ENCODE results near the gene GHRL. TPM values are rescaled to one million over a fixed set of nuclear protein-coding genes. Genes with fewer than 3 reads are reported as not detected.

GHRL gene
- total and polyA plus RNA-seq, 2 donors (not counting 3 experiments of a cell fraction or from before 2014, with no cell fraction given) = not detected

GRCh38 chr3:10253731-10254130 lies 39.0 kb downstream of the GHRL start:
- intact Hi-C loops (cut with micrococcal nuclease) (no loop called here), dilution Hi-C loops (cut with MboI; ENCODE audit: extremely low pct_ligation_motif_present, low sequenced_read_pairs) (no loop called here)
- TF ChIP-seq MAX (IDR thresholded peaks at IDR 0.05; ENCODE audit: insufficient read depth, insufficient read length) (no peak), GATA2 (IDR thresholded peaks at IDR 0.05; ENCODE audit: insufficient read depth, insufficient read length, low read depth, low read length) (no peak)
- H3K27ac ChIP-seq (ENCODE audit: insufficient read depth, low read depth, low read length) = no peak overlapping the region
- no peaks in the 10 kb centered on the region for H3K9me1 ChIP-seq (replicated peaks; ENCODE audit: control insufficient read depth, extremely low read depth, insufficient read depth, low read length)
- peaks cover 0 to 8% of the 10 kb centered on the region in 2 experiments for H3K36me3 ChIP-seq (ENCODE audit: control insufficient read depth in 2 of 2, extremely low read depth in 1 of 2, insufficient read depth in 2 of 2, low read length in 2 of 2)
- H3K9ac ChIP-seq (replicated peaks; ENCODE audit: extremely low read depth, insufficient read depth, low read length) = no peak overlapping the region
- DNase-seq (ENCODE audit: low read depth, low spot score) (no peak), FAIRE-seq (no peak)
- peaks cover 14% of the 10 kb centered on the region for H3K4me1 ChIP-seq (ENCODE audit: control insufficient read depth, extremely low read depth, insufficient read depth, low read length)
- no peaks in the 10 kb centered on the region for H3K9me3 ChIP-seq (replicated peaks; ENCODE audit: control insufficient read depth, insufficient read depth, low read length)
- H2AFZ ChIP-seq (ENCODE audit: low read depth, low read length) = no peak overlapping the region
- no peak overlapping the region for H3K4me3 ChIP-seq (replicated peaks in 1 of 3; ENCODE audit: insufficient read depth in 1 of 3, low read depth in 1 of 3, low read length in 3 of 3)
- BruUV-seq (replicated peaks) = no TSS peak
- H3K4me2 ChIP-seq (ENCODE audit: insufficient read depth, low read length) = no peak overlapping the region
- H3K79me2 ChIP-seq (ENCODE audit: control insufficient read depth, insufficient read depth, low read length) = peaks cover 61% of the 10 kb centered on the region
- no peaks in the 10 kb centered on the region for H3K27me3 ChIP-seq (ENCODE audit: control insufficient read depth in 2 of 2, insufficient read depth in 2 of 2, low read length in 2 of 2)
- POLR2A ChIA-PET = no interaction called here
- CTCF ChIA-PET = interaction anchor here (0.6 to 2.5 kb wide), 2 partner anchors 8 to 10 kb away, joined by 4 to 11 read pairs; no protein-coding TSS in a partner anchor
- H4K20me1 ChIP-seq (replicated peaks; ENCODE audit: control insufficient read depth, extremely low read depth, insufficient read depth, low read length) = no peaks in the 10 kb centered on the region

DNA sequence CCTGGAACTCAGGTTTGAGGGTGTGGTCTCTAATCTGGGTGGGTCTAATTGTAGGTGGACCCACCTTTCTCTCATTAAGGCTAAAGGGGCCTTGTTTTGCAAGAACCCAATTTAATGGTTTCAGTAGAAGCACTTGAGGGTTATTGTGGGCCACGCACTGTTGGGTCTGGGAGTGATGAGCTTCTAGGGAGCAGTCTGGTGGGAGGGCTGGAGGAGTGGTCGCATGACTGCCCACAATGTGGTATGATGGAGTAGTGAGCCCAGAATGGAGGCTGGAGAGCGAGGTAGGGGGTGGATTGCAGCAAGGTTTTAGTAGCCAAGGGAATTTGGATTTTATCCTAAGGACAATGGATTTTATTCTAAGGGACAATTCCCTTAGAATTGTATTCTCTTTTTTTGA lies 41.7 kb downstream of the GHRL start:
- Histone ChIP-seq H3K27ac (ENCODE audit: insufficient read depth, low read depth, low read length) (no peak overlapping the region), H4K20me1 (replicated peaks; ENCODE audit: control insufficient read depth, extremely low read depth, insufficient read depth, low read length) (no peaks in the 10 kb centered on the region), H3K27me3 (ENCODE audit: control insufficient read depth in 2 of 2, insufficient read depth in 2 of 2, low read length in 2 of 2) (no peaks in the 10 kb centered on the region), H3K4me2 (ENCODE audit: insufficient read depth, low read length) (no peak overlapping the region), H3K4me1 (ENCODE audit: control insufficient read depth, extremely low read depth, insufficient read depth, low read length) (peaks cover 14% of the 10 kb centered on the region), H3K9me3 (replicated peaks; ENCODE audit: control insufficient read depth, insufficient read depth, low read length) (no peaks in the 10 kb centered on the region), H3K79me2 (ENCODE audit: control insufficient read depth, insufficient read depth, low read length) (peaks cover 53% of the 10 kb centered on the region), H3K9ac (replicated peaks; ENCODE audit: extremely low read depth, insufficient read depth, low read length) (no peak overlapping the region), H2AFZ (ENCODE audit: low read depth, low read length) (no peak overlapping the region), H3K36me3 (ENCODE audit: control insufficient read depth in 2 of 2, extremely low read depth in 1 of 2, insufficient read depth in 2 of 2, low read length in 2 of 2) (peaks cover 0 to 8% of the 10 kb centered on the region in 2 experiments), H3K9me1 (replicated peaks; ENCODE audit: control insufficient read depth, extremely low read depth, insufficient read depth, low read length) (no peaks in the 10 kb centered on the region), H3K4me3 (replicated peaks in 1 of 3; ENCODE audit: insufficient read depth in 1 of 3, low read depth in 1 of 3, low read length in 3 of 3) (no peak overlapping the region)
- no TSS peak for BruUV-seq (replicated peaks)
- intact Hi-C loops (cut with micrococcal nuclease) (no loop called here), dilution Hi-C loops (cut with MboI; ENCODE audit: extremely low pct_ligation_motif_present, low sequenced_read_pairs) (no loop called here)
- FAIRE-seq (no peak), DNase-seq (ENCODE audit: low read depth, low spot score) (no peak)
- CTCF ChIA-PET = interaction anchor here (3.2 kb wide), 1 partner anchor 13 kb away, joined by 23 read pairs; no protein-coding TSS in a partner anchor
- no peak for TF ChIP-seq EZH2 (IDR thresholded peaks at IDR 0.05; ENCODE audit: borderline replicate concordance, low read depth, low read length, severe bottlenecking)
- TF ChIP-seq POLR2A (IDR thresholded peaks at IDR 0.05; ENCODE audit: low read depth, low read length) = no peak
- no peak for TF ChIP-seq POLR2AphosphoS5 (IDR thresholded peaks at IDR 0.05; ENCODE audit: insufficient read depth, low read depth, low read length)
- POLR2A ChIA-PET = no interaction called here

All from endothelial cell of umbilical vein (primary cell).